Stomach (tissue), 4 donors: ENCODE data around the gene EIF4H.

Experiments
- EP300 ChIP-seq: sonication (generic); formaldehyde crosslinking; IDR thresholded peaks from one replicate; pipeline ENCODE4 v1.6.1; 2017; ENCODE audit warnings: antibody characterized with exemption
- TF ChIP-seq, protein P1 (sequence below), 7 experiments: fragments of 450-650 bp in 4 of 7; fragments of 200-600 bp in 3 of 7; sonication (generic) in 3 of 7; IDR thresholded peaks; one replicate each; pipeline ENCODE4 v1.5.1; 2016 to 2019; ENCODE audit warnings: antibody characterized with exemption in 7 of 7, control low read depth in 2 of 7, mild to moderate bottlenecking in 1 of 7

DNA sequence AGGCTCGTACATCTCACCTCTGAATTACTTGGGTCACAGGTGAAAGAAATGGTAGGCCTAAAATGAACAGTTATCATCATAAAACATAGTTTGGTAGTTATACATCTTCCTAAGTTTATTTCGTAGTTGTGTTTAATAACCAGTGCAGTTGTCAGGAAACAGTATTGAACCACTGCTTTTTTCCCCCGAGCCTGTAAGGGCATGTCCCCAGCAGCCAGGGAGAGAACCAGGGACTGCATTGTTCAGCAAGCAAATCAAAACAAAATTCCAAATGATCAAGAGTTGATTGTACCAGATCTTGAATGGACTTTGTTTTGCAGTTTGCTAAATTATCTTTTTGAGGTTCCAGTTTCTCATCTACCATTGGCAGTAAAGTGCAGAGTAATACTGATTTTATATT lies 2.4 kb downstream of the EIF4H start:
- TF ChIP-seq, protein P1, sequence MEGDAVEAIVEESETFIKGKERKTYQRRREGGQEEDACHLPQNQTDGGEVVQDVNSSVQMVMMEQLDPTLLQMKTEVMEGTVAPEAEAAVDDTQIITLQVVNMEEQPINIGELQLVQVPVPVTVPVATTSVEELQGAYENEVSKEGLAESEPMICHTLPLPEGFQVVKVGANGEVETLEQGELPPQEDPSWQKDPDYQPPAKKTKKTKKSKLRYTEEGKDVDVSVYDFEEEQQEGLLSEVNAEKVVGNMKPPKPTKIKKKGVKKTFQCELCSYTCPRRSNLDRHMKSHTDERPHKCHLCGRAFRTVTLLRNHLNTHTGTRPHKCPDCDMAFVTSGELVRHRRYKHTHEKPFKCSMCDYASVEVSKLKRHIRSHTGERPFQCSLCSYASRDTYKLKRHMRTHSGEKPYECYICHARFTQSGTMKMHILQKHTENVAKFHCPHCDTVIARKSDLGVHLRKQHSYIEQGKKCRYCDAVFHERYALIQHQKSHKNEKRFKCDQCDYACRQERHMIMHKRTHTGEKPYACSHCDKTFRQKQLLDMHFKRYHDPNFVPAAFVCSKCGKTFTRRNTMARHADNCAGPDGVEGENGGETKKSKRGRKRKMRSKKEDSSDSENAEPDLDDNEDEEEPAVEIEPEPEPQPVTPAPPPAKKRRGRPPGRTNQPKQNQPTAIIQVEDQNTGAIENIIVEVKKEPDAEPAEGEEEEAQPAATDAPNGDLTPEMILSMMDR (IDR thresholded peaks at IDR 0.05): no peak
- no peak for TF ChIP-seq EP300
